Esophagus muscularis mucosa (tissue), 4 donors: ENCODE measurements around the gene CNOT6.

Source experiments
- CTCF ChIP-seq, 3 experiments: fragments of 200-600 bp in 2 of 3; fragments of 450-650 bp in 1 of 3; sonication (generic) in 2 of 3; IDR thresholded peaks; one replicate each; pipeline ENCODE4 v1.5.1; 2017 to 2019; ENCODE audit warnings: antibody characterized with exemption in 3 of 3, mild to moderate bottlenecking in 2 of 3, moderate library complexity in 1 of 3
- EP300 ChIP-seq: sonication (generic); formaldehyde crosslinking; IDR thresholded peaks from one replicate; pipeline ENCODE4 v1.6.1; 2017; ENCODE audit warnings: antibody characterized with exemption
- POLR2A ChIP-seq: fragments of 450-650 bp; IDR thresholded peaks from one replicate; pipeline ENCODE4 v1.6.1; 2017; ENCODE audit warnings: antibody characterized with exemption, moderate library complexity, mild to moderate bottlenecking, low read depth

GRCh38 chr5:180563994-180564393, 69.8 kb downstream of the CNOT6 start:
- TF ChIP-seq CTCF (IDR thresholded peaks at IDR 0.05), result no peak
- TF ChIP-seq POLR2A, result no peak
- no peak for TF ChIP-seq EP300
